DLD1 (cell line): Measurements from ENCODE around the gene PDGFC.

Source experiments
- in situ Hi-C: cut with HindIII; loops from 2 replicates; pipeline ENCODE4 v1.10.0; 2017; ENCODE audit warnings: low sequenced_read_pairs

Gene PDGFC

DNA sequence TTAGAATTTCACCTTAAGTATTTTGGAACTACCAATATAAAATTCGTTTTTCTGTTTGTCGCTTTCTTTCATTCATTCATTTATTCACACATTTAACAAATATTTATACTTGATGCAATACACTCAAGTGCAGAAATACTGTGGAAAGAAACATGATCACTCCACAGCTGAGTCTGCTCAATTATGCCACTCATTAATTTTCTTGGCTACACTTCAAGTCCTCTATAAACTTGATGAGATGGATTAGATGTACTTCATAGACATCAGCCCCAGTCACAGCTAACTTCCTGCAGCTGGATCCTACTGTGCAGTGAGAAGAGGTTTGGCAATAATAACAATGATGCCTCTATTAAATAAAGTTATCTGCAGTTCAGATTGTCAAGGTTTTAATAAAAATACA, 208.1 kb downstream of the PDGFC start:
- in situ Hi-C loops, result no loop called here

DNA sequence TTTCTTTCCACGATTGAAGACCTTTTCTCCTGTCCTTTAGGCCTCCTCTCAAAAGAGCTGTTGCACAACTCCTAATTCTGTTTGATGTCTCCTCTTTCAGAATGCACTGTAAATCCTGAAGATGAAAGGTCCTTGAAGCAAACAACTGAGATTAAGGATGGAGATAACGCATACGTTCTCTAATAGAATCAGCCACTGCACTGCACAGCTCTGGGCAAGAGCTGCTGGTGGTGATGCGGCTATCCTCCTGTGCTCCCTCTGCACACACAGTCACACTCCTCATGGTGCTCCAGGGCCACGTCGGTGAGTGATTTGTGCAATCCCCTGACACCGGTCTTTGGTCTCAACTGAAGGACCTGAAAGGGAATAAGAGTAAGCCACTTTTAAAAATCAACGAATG, 208.7 kb downstream of the PDGFC start:
- in situ Hi-C loops, result no loop called here

DNA sequence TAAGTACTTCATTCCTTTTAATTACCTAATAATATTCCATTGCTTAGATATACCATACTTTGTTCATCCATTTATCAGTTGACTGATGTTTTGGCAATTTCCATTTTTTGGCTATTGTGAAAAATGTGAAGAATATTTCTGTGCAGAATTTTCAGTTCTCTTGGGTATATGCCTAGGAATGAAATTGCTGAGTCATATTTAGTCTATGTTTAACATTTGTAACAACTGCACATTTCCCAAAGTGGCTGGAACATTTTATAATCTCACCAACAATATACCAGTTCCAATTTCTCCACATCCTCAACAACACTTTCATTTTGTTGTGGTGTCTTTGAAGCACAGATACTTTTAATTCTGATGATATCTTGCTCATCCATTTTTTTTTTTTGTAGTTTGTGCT, 215.5 kb downstream of the PDGFC start:
- in situ Hi-C loops, result no loop called here

DNA sequence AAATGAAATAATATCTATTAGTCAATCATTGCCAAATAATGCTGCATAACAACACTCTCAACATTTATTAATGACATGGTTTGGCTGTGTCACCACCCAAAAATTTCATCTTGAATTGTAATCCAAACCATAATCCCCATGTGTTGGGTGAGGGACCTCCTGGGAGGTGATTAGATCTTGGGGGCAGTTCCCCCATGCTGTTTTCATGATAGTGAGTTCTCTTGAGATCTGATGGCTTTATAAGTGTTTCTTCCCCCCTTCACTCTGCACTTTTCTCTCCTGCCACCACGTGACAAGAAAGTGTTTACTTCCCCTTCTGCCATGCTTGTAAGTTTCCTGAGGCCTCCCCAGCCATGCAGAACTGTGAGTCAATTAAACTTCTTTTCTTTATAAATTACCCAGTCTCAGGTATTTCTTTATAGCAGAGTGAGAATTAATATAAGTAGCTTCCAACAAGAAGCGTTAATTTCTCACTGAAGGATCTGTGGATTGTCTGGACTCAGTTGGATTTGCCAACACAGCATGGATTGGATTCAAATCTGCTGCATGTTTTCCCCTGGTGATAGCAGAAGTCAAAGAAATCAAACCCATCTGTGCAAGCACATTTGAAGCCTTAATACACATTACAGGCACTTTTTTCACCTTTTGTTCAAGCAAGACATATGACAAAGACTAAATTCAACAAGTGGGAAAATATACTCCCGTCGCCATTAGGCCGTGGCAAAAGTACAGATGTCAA, 216.6 kb downstream of the PDGFC start:
- in situ Hi-C loops, result no loop called here

DNA sequence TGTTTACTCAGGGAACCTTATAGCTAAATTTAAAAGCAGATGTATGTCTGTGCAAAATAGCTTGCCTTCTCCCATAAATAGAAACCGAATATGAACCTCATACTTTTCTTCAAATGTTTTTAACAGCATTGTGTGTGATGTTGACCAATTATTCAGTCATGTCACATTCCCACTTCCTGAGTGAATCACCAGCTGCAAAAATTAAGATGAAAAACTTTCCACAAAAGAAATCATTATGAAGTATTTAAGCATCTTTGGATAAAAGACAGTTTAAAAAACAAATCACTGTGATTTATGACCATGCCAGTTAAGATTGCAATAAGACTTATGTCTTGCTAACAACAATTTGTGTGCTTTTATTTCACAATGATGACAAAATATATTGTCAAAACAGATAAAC, 220.1 kb downstream of the PDGFC start:
- in situ Hi-C loops, result no loop called here

DNA sequence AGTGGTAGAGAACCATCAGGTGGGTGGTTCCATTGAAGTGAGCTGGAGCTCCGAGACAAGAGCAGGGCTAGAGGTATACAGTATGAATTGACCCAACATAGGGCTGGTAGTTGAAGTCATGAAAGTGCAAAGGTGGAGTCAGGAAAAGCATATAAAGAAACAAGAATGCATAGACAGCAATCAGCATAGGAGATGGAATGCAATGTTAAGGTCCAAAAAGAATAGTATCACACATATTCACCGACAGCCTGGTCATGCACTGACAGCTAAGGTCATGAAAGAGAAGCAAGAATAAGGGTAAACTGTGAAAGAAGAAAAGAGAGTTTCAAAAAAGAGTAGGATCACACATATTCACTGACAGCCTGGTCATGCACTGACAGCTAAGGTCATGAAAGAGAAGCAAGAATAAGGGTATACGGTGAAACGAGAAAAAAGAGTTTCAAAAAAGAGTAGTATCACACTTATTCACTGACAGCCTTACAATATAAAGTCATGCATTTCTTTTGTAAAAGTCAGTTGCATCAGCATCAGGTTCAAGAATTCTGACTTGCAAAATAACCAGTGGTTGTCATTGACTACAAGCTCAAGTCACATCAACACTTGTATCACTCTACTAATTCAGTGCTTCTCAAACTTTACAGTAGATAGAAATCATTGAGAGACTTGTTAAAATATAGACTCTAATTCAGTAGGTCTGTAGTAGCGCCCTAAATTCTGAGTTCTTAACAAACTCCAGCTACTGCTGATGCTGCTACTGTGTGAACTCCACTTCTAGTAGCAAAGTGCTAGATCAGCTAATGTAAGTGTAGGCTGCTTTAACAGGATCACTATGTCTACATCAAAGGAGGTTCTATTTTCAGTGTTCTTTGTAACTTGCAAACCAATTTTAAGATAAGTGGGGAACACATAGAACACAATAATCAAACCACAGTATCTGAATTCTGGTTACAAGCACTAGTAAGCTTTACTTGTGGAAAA, 221.9 kb downstream of the PDGFC start:
- in situ Hi-C loops, result no loop called here

DNA sequence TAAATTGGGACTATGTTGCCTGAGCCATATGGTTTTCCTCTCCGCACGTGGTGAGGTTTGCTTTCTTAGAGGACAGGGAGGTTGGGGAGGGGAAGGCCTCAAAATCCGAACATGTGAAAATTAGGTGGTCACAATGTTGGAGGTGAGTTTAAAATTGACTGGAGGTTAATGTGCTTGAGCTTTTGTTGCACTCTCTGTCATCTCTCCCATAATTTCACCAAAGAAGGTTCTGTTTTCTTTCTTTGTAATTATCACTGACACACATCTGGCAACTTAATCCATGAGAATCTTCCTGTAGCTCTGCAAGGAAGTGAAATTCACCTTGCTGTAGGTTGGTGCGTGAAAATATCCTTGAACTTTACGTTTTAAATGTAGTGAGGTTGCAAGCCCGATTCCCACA, 225.5 kb downstream of the PDGFC start:
- in situ Hi-C loops, result no loop called here

DNA sequence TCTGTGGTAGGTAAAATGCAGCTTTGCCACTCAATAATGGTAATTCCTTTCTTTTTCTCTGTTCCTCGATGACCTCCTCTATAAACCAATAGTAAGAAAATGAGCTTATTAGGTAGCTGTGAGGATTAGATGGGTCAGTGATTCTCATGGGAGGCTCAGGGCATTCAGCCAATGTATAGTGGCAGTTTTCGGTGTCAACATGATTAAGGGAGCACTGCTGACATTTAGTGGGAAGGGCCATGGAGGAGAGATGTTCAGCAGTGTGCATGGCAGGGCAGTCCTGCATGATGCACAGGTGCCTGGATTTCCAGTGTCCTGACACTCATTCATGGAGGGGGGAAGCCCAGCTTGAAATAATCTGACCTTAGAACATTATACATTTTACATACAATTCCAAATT, 232.8 kb downstream of the PDGFC start:
- in situ Hi-C loops, result no loop called here

DNA sequence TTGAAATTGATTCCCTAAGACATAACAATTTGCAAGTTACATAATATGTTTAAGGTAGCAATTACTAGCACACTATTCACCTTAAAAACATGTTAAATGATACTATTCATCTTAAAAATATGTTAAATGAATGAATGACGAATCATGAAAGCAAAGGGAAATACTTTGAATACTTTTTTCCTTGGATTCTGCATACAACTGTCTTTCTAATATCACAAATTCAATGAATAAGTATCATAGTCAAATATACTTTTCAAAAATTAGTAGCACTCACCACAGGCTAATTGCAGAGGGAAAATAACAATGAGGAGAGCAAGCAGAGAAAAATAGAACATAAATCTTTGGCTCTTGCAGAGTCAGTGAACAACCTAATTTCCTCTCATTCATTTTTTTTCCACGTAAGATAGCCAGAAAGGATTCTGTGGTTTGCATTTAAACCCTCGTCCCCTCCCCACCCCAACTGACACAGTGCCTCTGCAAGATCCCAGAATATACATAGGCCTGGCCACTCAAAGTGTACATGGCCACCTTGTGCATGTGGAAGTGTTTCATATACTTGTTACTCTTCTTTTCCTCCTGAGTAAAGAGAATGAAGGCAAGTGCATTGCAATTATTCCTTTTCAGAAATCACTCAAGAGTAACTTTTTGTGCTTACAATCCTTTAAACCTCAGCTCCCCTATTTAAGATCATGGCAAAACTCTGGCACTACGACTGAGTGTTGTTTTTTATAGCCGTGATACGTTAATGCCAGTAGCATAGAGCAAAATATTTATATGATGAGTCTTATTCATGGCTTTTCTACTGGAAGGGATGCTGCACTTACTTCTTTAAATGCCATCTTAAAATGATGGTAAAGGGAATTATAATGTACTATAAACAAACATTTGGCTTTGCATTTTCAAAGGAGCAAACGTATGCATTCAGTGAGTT, 236.4 kb downstream of the PDGFC start:
- in situ Hi-C loops, result no loop called here

DNA sequence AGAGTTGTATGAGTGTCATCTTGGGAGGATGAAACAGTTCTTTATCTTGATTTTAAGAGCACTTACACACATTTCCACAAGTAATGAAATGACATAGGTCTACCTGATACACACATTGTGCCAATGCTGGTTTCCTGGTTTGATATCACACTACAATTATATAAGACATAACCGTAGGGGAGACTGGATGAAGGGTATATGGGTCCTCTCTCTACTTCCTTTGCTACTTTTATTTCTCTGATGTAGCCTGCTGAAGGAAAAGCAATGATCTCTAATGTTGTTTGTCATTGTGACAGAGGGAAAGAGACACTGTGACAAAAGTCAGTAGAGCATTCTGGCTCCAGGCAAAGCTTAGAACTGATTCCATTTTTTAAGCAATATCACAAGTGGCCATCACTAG, 238.0 kb downstream of the PDGFC start:
- in situ Hi-C loops, result no loop called here

DNA sequence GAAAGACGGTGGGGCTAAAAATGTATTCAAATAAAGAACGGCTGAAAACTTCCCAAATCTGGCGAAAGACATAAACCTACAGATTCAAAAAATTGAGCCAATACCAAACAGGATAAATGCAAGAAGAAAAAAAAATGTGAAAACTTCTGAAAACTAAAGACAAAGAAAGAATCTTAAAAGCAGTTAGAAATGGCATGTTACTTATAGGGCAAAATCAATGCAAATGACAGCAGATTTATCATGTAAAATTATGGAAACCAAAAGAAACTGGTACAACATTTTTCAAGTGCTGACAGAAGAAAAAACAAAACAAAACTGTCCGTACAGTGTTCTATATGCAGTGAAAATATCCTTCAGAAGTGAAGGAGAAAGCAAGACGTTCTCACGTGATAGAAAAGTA, 239.0 kb downstream of the PDGFC start:
- in situ Hi-C loops, result no loop called here

DNA sequence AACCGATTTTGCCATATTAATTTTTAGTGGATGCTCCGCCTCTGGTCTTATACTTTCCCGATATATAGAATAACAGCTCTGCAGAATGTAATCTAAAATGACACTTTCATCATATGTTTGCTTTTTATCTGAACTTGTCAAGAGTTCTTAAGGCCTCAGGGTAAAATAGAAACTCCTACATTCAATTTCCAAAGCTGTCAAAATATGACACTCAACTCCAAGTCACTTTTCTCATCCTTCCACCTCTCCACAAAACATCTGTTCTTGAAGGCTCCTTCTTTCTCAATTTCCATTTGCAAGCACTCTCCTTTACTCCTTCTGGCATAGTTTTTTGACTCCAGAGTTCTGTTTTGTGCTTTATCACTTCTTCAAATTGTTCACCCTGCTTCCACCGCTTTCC, 242.2 kb downstream of the PDGFC start:
- in situ Hi-C loops, result no loop called here

DNA sequence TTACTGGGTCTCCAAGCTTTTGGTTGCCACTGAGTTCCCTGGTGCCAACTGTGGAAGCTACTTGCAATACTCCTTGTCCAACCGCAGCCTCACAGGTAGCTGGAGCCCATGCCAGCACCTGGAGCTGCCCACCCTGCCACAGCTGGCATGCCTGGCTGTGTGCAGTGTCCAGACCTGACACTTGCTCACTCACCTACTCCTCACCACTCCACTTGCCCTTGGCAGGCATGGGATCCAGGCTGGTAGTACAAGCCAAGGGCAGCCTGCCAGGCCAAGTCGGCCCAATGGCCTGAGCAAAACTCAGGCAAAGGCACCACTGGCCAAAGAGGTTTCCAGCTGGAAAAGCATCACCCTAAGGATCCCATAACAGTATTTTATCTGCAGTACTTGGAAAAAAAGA, 246.3 kb downstream of the PDGFC start:
- in situ Hi-C loops, result no loop called here

DNA sequence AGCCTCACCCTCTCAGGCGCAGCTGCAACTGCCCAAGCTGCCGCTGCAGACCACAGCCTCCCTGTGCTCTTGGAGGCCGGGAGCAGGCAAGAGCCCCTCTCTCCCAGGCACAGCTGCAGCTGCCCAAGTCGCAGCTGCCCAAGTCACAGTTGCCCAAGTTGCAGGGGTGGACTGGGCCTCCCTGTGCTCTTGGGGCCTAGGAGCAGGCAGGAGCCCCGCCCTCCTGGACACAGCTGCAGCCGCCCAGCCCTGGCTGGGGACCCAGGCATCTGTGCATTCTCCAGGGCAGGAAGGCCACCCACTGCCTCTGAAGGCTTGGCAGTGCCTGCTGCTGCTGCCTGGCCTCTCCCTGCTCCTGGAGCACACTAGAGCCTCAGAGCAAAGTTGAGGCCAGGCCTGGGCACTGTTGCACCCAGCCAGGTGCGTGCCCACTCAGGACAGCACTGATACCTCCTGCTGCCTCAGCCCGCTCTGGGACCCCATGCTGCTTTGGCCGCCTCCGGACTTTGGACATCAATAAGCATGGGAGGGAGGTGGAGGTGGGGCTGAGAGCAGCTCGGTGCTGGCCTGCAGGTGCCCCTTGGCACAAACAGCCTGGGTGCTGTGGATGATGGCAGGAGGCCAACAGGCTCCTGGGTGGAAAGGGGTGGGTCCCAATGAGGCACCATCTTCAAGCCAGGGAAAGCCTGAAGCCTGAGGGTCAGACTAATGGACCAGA, 247.5 kb downstream of the PDGFC start:
- in situ Hi-C loops, result no loop called here

DNA sequence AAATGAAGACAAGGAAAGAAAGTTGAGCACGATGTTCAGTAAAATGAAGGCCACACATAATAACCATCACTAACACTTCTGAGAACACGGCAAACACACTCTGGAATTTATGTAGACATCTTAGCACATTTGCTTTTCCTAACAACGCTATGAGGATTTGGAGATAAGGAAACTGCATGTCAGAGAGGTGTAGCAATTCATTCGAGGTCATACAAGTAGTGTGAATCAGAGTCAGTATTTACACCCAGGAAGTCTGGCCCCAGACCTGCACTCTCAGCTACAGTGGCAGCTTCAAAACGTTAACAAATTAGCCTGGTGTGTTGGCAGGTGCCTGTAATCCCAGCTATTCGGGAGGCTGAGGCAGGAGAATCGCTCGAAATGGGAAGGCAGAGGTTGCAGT, 253.4 kb downstream of the PDGFC start:
- in situ Hi-C loops, result no loop called here

DNA sequence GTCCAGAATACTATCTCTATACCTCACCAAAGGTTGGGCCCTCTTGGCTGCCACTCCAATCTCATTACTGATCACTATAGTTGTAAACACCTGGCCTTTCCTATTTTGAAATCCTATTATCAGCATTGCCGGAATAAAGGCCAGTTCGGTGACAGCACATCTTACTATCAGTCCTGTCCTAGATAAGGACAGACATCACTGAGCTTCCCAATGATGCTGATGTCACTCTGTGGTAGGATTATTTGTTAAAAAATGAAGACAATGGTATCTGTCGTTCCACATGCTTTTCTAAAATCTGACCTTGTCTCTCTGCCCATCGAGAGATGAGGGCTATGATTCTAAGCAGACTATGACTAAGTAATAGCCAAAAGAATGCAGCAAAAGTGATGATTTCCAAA, 260.4 kb downstream of the PDGFC start:
- in situ Hi-C loops, result no loop called here
